AG10803 (cell line): Measurements from ENCODE around the gene CTNNA2.
"Not testable (repeated sequence)": the region's sequence is repeated elsewhere in the genome, so short reads cannot be mapped to it uniquely, and the experiment has no call there.

ENCODE experiments used
- DNase-seq: peaks from one replicate; pipeline ENCODE4 v3.0.0; 2010; ENCODE audit warnings: low read depth
- H3K4me3 ChIP-seq: 2 replicates; pipeline ENCODE4 v1.5.1; 2011; ENCODE audit warnings: mild to moderate bottlenecking, low read length, control low read depth
- TF ChIP-seq, protein P1 (sequence below): conservative IDR thresholded peaks from 2 replicates; pipeline ENCODE4 v1.5.1; 2011; ENCODE audit warnings: mild to moderate bottlenecking, low read length, control low read depth, inconsistent platforms

Gene CTNNA2

DNA sequence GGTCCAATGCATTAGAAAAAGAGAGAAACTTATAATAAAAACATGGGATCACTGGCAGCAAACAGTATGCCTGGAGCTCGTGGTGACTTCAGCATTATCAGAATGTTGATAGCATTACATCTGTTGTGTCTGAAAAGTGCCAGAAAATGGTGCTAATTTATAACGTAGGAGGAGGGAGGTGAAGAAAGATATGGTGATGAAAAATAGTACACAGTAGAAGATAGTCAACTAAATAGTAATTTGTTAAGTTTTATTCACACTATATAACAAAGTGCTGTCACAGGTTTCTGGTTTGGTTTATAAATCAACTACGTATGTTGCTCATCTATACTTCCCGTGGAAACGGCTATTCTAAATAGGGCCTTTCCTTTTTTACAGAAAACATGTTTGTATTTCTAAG lies 674.3 kb downstream of the CTNNA2 start:
- no peak overlapping the region for H3K4me3 ChIP-seq
- DNase-seq, result no peak
- TF ChIP-seq, protein P1, sequence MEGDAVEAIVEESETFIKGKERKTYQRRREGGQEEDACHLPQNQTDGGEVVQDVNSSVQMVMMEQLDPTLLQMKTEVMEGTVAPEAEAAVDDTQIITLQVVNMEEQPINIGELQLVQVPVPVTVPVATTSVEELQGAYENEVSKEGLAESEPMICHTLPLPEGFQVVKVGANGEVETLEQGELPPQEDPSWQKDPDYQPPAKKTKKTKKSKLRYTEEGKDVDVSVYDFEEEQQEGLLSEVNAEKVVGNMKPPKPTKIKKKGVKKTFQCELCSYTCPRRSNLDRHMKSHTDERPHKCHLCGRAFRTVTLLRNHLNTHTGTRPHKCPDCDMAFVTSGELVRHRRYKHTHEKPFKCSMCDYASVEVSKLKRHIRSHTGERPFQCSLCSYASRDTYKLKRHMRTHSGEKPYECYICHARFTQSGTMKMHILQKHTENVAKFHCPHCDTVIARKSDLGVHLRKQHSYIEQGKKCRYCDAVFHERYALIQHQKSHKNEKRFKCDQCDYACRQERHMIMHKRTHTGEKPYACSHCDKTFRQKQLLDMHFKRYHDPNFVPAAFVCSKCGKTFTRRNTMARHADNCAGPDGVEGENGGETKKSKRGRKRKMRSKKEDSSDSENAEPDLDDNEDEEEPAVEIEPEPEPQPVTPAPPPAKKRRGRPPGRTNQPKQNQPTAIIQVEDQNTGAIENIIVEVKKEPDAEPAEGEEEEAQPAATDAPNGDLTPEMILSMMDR, result no peak

DNA sequence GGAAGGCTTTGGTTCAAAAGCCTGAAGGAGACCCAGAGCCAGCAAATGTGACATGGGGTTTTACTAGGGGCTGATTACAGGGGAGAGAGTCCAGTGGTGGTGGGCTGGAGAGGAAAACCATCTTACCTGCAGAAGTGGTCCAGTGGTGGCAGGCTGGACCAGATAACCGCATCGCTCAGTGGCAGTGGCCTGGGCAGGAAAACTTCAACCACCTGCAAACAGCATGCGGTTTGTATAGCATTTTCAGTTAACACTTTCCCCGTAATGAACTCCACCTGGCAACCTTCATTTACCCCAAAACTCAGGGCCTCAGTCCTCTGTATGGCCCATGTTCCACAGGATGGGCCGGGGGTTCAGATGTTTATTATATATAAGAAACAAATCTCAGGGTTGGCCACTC lies 677.3 kb downstream of the CTNNA2 start:
- no peak overlapping the region for H3K4me3 ChIP-seq
- TF ChIP-seq, protein P1, result no peak
- DNase-seq, result no peak

DNA sequence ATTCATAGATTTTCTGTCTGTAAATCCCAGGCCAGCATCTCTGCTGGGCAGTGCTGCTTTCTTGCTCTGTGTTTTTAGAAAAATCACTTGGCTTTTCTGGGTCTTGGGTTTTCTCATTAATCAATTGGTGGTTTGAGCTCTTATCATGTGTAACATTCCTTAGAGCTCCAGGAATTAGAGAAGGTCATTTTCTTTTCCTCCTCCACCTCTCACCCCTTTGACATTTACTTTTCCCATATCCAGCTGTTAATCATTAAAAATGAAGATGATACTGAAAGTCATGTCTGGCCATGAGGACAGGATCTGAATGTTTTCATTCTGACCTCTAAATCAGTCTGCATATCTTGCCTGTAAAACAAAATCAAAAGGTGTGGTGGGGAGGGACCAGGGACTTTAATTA lies 680.7 kb downstream of the CTNNA2 start:
- TF ChIP-seq, protein P1, result no peak
- H3K4me3 ChIP-seq, result no peak overlapping the region
- DNase-seq, result no peak

DNA sequence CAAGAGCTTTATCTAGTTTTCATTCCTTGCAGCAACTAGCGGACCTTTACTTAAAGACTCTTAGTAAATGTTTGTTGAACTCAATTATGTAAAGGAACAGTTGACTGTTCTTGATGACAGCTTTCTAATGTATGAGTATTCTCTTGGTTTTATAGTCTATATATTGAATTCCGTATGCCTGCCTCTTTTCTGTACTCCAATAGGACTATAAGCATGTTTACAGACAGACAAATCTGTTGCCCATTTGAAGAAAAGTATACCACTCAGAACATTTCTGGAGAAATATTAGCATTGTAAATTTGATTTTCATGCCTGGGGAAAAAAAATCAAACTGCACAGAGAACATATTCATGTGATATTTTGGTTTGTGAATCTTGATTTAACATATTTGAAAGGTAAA lies 682.2 kb downstream of the CTNNA2 start:
- DNase-seq, result no peak
- TF ChIP-seq, protein P1, result no peak
- no peak overlapping the region for H3K4me3 ChIP-seq

DNA sequence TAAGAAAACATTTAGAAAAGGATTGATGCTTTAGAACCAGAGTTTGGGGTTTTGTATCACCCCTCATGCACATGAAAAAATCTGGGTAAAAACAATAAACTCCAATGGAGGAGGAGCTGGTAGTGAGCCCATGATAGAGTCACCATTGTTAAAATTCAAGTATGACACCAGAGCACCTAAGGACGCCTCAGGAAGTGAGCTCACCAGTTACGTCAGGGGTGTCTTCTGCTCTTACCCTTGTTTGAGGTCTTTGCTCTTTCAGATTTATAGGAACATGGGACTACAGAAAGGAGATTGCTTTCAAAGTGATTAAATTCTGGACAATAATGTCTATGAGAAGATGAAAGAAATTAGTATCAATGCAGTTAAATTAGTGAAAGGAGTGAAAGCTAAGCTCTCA lies 685.2 kb downstream of the CTNNA2 start:
- no peak for DNase-seq
- H3K4me3 ChIP-seq, result no peak overlapping the region
- TF ChIP-seq, protein P1, result no peak

DNA sequence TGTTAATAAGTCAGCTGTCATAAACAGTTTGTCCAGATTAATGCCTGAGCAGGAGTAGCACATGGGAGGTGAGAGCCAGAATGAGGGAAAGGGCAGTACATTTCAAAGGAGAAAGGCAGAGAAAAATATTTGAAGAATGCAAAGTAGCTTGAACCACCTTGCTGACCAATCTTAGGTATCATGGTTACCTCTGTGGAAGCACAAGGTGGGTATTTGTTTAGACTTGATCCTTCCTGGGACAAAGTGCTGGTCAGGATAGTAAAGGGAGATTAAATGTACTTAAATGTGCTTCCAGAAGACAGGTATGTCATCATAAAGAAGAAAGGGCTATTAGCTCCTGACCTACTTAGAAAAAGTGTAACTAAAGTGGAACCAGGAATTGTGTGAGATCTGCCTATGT lies 686.7 kb downstream of the CTNNA2 start:
- DNase-seq, result no peak
- no peak overlapping the region for H3K4me3 ChIP-seq
- TF ChIP-seq, protein P1, result no peak

DNA sequence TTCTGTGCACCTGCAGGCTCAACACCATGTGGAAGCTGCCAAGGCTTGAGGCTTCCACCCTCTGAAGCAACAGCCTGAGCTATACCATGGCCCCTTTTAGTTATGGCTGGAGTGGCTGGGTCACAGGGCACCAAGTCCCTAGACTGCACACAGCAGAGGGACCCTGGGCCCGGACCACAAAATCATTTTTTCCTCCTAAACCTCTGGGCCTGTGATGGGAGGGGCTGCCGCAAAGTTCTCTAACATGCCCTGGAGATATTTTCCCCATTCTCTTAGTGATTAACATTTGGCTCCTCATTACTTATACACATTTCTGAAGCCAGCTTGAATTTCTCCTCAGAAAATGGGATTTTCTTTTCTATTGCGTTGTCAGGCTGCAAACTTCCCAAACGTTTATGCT lies 691.1 kb downstream of the CTNNA2 start:
- H3K4me3 ChIP-seq, DNase-seq: not testable (repeated sequence)

DNA sequence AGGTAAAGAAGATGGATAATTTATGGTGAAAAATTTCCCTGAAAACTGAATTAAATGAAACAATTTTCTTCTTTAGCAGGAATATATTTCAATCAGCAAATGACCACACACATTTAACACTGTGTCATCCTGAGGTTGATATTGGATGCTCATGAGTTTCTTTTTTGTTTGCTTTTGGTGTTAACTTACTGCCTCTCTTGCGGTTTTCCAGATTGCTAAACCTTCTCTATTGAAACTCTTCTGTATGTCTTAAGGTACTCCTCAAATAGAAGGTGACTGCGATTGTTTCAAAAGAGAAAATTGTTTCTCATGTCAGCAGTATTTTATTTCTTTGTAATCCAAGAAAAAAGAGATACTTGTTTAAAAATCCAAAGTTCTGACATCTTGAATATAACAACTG lies 692.6 kb downstream of the CTNNA2 start:
- H3K4me3 ChIP-seq, result no peak overlapping the region
- TF ChIP-seq, protein P1, result no peak
- no peak for DNase-seq
